SK-N-SH (cell line): ENCODE results near the gene FRRS1L. TPM values are rescaled to one million over a fixed set of nuclear protein-coding genes. Genes with fewer than 3 reads are reported as not detected.

Experiments
- CTCF ChIA-PET: fragments of 300-600, 350-600 bp; formaldehyde crosslinking; extraction: SDS; loops from one replicate; lab custom pipeline; 2021; lab: Yijun Ruan, JAX
- POLR2A ChIA-PET: fragments of 350-600 bp; sonication (Branson Sonifier 250); formaldehyde crosslinking; extraction: SDS; loops from one replicate; lab custom pipeline; 2020; ENCODE audit warnings: antibody characterized with exemption, inconsistent platforms; lab: Yijun Ruan, JAX
- DNase-seq: peaks from one replicate; pipeline ENCODE4 v3.0.0; 2012
- H2AFZ ChIP-seq: fragments of 200-600 bp; sonication (generic); 2 replicates; pipeline ENCODE4 v1.8.1; 2016; ENCODE audit warnings: antibody characterized with exemption, mild to moderate bottlenecking, low read depth
- H3F3A ChIP-seq: fragments of 200-600 bp; sonication (generic); replicated peaks from 2 replicates; pipeline ENCODE3; 2016; ENCODE audit warnings: antibody characterized with exemption, mild to moderate bottlenecking; ENCODE audit not compliant: insufficient read depth
- H3K27ac ChIP-seq, 2 experiments: fragments of 200-500 bp in 1 of 2; fragments of 200-600 bp in 1 of 2; sonication (Bioruptor generic) in 1 of 2; sonication (generic), shearing (Covaris generic) in 1 of 2; 2 replicates each; pipeline versions ENCODE4 v1.5.1 to v1.6.1; 2014 to 2016; ENCODE audit warnings: low read depth in 2 of 2, inconsistent platforms in 1 of 2, low read length in 1 of 2, mild to moderate bottlenecking in 1 of 2, mixed read lengths in 1 of 2
- H3K27me3 ChIP-seq: fragments of 200-600 bp; sonication (generic), shearing (Covaris generic); 2 replicates; pipeline ENCODE4 v1.6.1; 2016; ENCODE audit warnings: mixed run types; ENCODE audit not compliant: insufficient read depth
- H3K36me3 ChIP-seq, 2 experiments: fragments of 200-500 bp in 1 of 2; fragments of 200-600 bp in 1 of 2; sonication (Bioruptor generic) in 1 of 2; sonication (generic) in 1 of 2; replicated peaks in 1 of 2; 2 replicates each; pipeline versions ENCODE3 to v1.5.1; 2014 to 2016; ENCODE audit warnings: low read length in 1 of 2, mild to moderate bottlenecking in 1 of 2; ENCODE audit not compliant: insufficient read depth in 2 of 2, control insufficient read depth in 1 of 2
- H3K4me1 ChIP-seq, 2 experiments: fragments of 200-500 bp in 1 of 2; fragments of 200-600 bp in 1 of 2; sonication (Bioruptor generic) in 1 of 2; sonication (generic), shearing (Covaris generic) in 1 of 2; 2 replicates each; pipeline versions ENCODE4 v1.5.1 to v1.6.1; 2014 to 2016; ENCODE audit warnings: low read depth in 1 of 2, low read length in 1 of 2, mixed run types in 1 of 2; ENCODE audit not compliant: insufficient read depth in 2 of 2, control insufficient read depth in 1 of 2
- H3K4me2 ChIP-seq: fragments of 200-600 bp; sonication (generic), shearing (Covaris generic); 2 replicates; pipeline ENCODE4 v1.6.1; 2017; ENCODE audit warnings: mixed run types
- H3K4me3 ChIP-seq, 2 experiments: fragments of 200-500 bp in 1 of 2; fragments of 200-600 bp in 1 of 2; sonication (Bioruptor generic) in 1 of 2; sonication (generic), shearing (Covaris generic) in 1 of 2; 2 replicates each; pipeline versions ENCODE4 v1.5.1 to v1.8.1; 2014 to 2016; ENCODE audit warnings: low read depth in 2 of 2, inconsistent platforms in 1 of 2, low read length in 1 of 2, mild to moderate bottlenecking in 1 of 2, mixed read lengths in 1 of 2, moderate library complexity in 1 of 2
- H3K79me2 ChIP-seq: fragments of 200-600 bp; sonication (generic); 2 replicates; pipeline ENCODE4 v1.8.1; 2017; ENCODE audit warnings: mild to moderate bottlenecking; ENCODE audit not compliant: insufficient read depth
- H3K9ac ChIP-seq: fragments of 200-600 bp; sonication (generic); 2 replicates; pipeline ENCODE4 v1.6.1; 2017; ENCODE audit warnings: mixed run types
- H3K9me2 ChIP-seq: fragments of 200-600 bp; sonication (generic); 2 replicates; pipeline ENCODE4 v1.6.1; 2017; ENCODE audit warnings: mixed run types
- H3K9me3 ChIP-seq: fragments of 200-600 bp; sonication (generic); 2 replicates; pipeline ENCODE4 v1.6.1; 2017; ENCODE audit warnings: mixed run types, mild to moderate bottlenecking, moderate library complexity
- H4K20me1 ChIP-seq: fragments of 200-600 bp; sonication (generic); 2 replicates; pipeline ENCODE4 v1.6.1; 2017; ENCODE audit warnings: mild to moderate bottlenecking, mixed run types; ENCODE audit not compliant: insufficient read depth
- EZH2phosphoT487 ChIP-seq: fragments of 200-600 bp; sonication (generic); IDR thresholded peaks from 2 replicates; pipeline ENCODE4 v1.6.1; 2017; ENCODE audit warnings: low read depth, mixed run types, mild to moderate bottlenecking, antibody characterized with exemption, moderate library complexity, borderline replicate concordance
- GABPA ChIP-seq: IDR thresholded peaks from 2 replicates; pipeline ENCODE4 v1.4.0; 2012; ENCODE audit warnings: low read depth, mild to moderate bottlenecking
- MAX ChIP-seq: IDR thresholded peaks from 2 replicates; pipeline ENCODE4 v1.4.0; 2012; ENCODE audit warnings: low read depth
- PBX3 ChIP-seq: IDR thresholded peaks from 2 replicates; pipeline ENCODE4; 2012
- REST ChIP-seq: IDR thresholded peaks from 2 replicates; pipeline ENCODE4 v1.6.1; 2012; ENCODE audit warnings: mild to moderate bottlenecking, low read depth, low read length, moderate library complexity
- SIN3A ChIP-seq: IDR thresholded peaks from 2 replicates; pipeline ENCODE4 v1.6.1; 2012; ENCODE audit warnings: low read depth, mild to moderate bottlenecking, low read length, moderate library complexity, borderline replicate concordance
- TAF1 ChIP-seq: IDR thresholded peaks from 2 replicates; pipeline ENCODE4 v1.6.1; 2012; ENCODE audit warnings: low read depth, mild to moderate bottlenecking, low read length, moderate library complexity, borderline replicate concordance
- TEAD4 ChIP-seq: IDR thresholded peaks from 2 replicates; pipeline ENCODE4 v1.4.0; 2012; ENCODE audit warnings: mild to moderate bottlenecking, borderline replicate concordance; ENCODE audit not compliant: insufficient read depth
- USF1 ChIP-seq: IDR thresholded peaks from 2 replicates; pipeline ENCODE4 v1.4.0; 2012; ENCODE audit warnings: low read depth, borderline replicate concordance
- ZBTB33 ChIP-seq: IDR thresholded peaks from 2 replicates; pipeline ENCODE4 v1.4.0; 2012; ENCODE audit warnings: low read depth, borderline replicate concordance
- WGBS: methylation state at CpG from one replicate; pipeline ENCODE4 v1.1.6; 2017; ENCODE audit warnings: low lambda C conversion rate; 5-methylcytosine and 5-hydroxymethylcytosine counted together
- polyA plus RNA-seq, 3 experiments: library from polyadenylated mRNA; depleted of rRNA; stranded (reverse); fragments of >200 nt; gene quantifications; 2 replicates each; pipeline ENCODE4 v1.2.3, GENCODE V29; 2012

Gene FRRS1L
- polyA plus RNA-seq, 1 of the 3 experiments (the other 2 are of a cell fraction), result 3.7 TPM

- Histone ChIP-seq H3K4me2 (no peak overlapping the region), H3K79me2 (peaks cover 95% of the 10 kb centered on the region), H2AFZ (no peak overlapping the region), H3K9me3 (no peaks in the 10 kb centered on the region), H3F3A (peaks cover 31% of the 10 kb centered on the region), H3K27me3 (no peaks in the 10 kb centered on the region), H3K9me2 (no peaks in the 10 kb centered on the region), H4K20me1 (peaks cover 51% of the 10 kb centered on the region), H3K4me1 (peaks cover 11 to 33% of the 10 kb centered on the region in 2 experiments), H3K27ac (no peak overlapping the region)
- POLR2A ChIA-PET, result no interaction called here
- CTCF ChIA-PET, result interaction anchor here (1.4 kb wide), 1 partner anchor 17 kb away, joined by 3 read pairs; no protein-coding TSS in a partner anchor
- DNase-seq, result no peak
- TF ChIP-seq ZBTB33, result no peak
- TF ChIP-seq TAF1, result no peak
- no peak for TF ChIP-seq USF1
- no peak for TF ChIP-seq MAX
- TF ChIP-seq EZH2phosphoT487, result no peak
- no peak for TF ChIP-seq PBX3
- TF ChIP-seq SIN3A, result no peak
- TF ChIP-seq TEAD4, result no peak
- no peak for TF ChIP-seq REST
- TF ChIP-seq GABPA, result no peak
- TF ChIP-seq, all 33 proteins: peak for 0
- peaks cover 9 to 38% of the 10 kb centered on the region in 2 experiments for H3K36me3 ChIP-seq
- H3K9ac ChIP-seq, result no peak overlapping the region
- H3K4me3 ChIP-seq, result no peak overlapping the region
- WGBS, result 82% methylated on average over 3 of the region's 3 CpGs
Measured at GRCh38 chr9:109100543-109101201, 66.4 kb downstream of the FRRS1L start.
